K562 (cell line): ENCODE data around the gene JSRP1. TPM values are rescaled to one million over a fixed set of nuclear protein-coding genes. Genes with fewer than 3 reads are reported as not detected.

Experiments used
- ATAC-seq: fragments of 200-7000 bp; cut with Tn5 transposase; 3 replicates; pipeline ENCODE4 v1.9.1; 2020; ENCODE audit warnings: moderate library complexity
- BruUV-seq: library from RNA; stranded (reverse); fragments of 400-500 nt; replicated peaks from 2 replicates; lab custom pipeline; 2021; lab: Mats Ljungman, UMichigan
- CTCF ChIA-PET: fragments of 300-600 bp; formaldehyde crosslinking; extraction: SDS; loops from one replicate; lab custom pipeline; 2021; ENCODE audit warnings: low intra/inter-chr PET ratio; lab: Yijun Ruan, JAX
- POLR2A ChIA-PET: fragments of 300-600, 350-650 bp; sonication (Branson Sonifier 250); formaldehyde crosslinking; extraction: SDS; loops from one replicate; lab custom pipeline; 2021; ENCODE audit warnings: antibody characterized with exemption, inconsistent platforms; lab: Yijun Ruan, JAX
- DNase-seq, 4 experiments: peaks; one replicate each; pipeline versions ENCODE4 v3.0.0 to v3.0.0-alpha.2; 2011 to 2018; ENCODE audit warnings: low spot score in 3 of 4, mixed read lengths in 3 of 4; ENCODE audit errors: extremely low read depth in 1 of 4
- FAIRE-seq: peaks from 2 replicates; lab custom pipeline; 2011; peaks lifted over from hg19 to GRCh38; lab: Jason Lieb, UNC
- H2AFZ ChIP-seq: 2 replicates; pipeline ENCODE4 v1.6.0; 2011; ENCODE audit warnings: low read depth, low read length, control low read depth, inconsistent platforms
- H3K27ac ChIP-seq: fragments of 200-600 bp; 3 replicates; pipeline ENCODE4 v1.8.0; 2011; ENCODE audit warnings: low read depth, mild to moderate bottlenecking, control low read depth, inconsistent platforms, low read length, moderate library complexity, mixed read lengths; ENCODE audit errors: extremely low read depth
- H3K27me3 ChIP-seq, 2 experiments: fragments of 300-600 bp in 1 of 2; 2 replicates in 1 of 2; 3 replicates in 1 of 2; pipeline versions ENCODE4 v1.6.0 to v1.8.0; 2011; ENCODE audit warnings: inconsistent platforms in 2 of 2, low read length in 2 of 2, mild to moderate bottlenecking in 1 of 2, mixed read lengths in 1 of 2, moderate library complexity in 1 of 2; ENCODE audit not compliant: control insufficient read depth in 2 of 2, insufficient read depth in 2 of 2
- H3K36me3 ChIP-seq: fragments of 300-600 bp; 3 replicates; pipeline ENCODE4 v1.8.0; 2011; ENCODE audit warnings: mild to moderate bottlenecking, low read length, inconsistent platforms; ENCODE audit not compliant: control insufficient read depth, insufficient read depth
- H3K4me1 ChIP-seq, 2 experiments: fragments of 200-600 bp in 1 of 2; replicated peaks in 1 of 2; 2 replicates in 1 of 2; 3 replicates in 1 of 2; pipeline versions ENCODE4 v1.5.1 to v1.8.0; 2011; ENCODE audit warnings: inconsistent platforms in 2 of 2, low read length in 2 of 2, mild to moderate bottlenecking in 1 of 2, mixed read lengths in 1 of 2, moderate library complexity in 1 of 2; ENCODE audit not compliant: control insufficient read depth in 2 of 2, insufficient read depth in 2 of 2
- H3K4me2 ChIP-seq: 2 replicates; pipeline ENCODE4 v1.6.1; 2011; ENCODE audit warnings: low read length, control low read depth, inconsistent platforms, mixed read lengths; ENCODE audit not compliant: insufficient read depth
- H3K4me3 ChIP-seq: fragments of 200-600 bp; sonication (generic), shearing (Covaris generic); 2 replicates; pipeline ENCODE4 v1.5.1; 2016; ENCODE audit warnings: control low read depth, inconsistent platforms
- H3K79me2 ChIP-seq: fragments of 200-600 bp; 3 replicates; pipeline ENCODE4 v1.8.0; 2011; ENCODE audit warnings: low read length, inconsistent platforms; ENCODE audit not compliant: control insufficient read depth, insufficient read depth
- H3K9ac ChIP-seq, 2 experiments: 2 replicates each; pipeline versions ENCODE4 v1.6.0 to v1.6.1; 2011; ENCODE audit warnings: low read depth in 2 of 2, low read length in 2 of 2, control low read depth in 1 of 2, inconsistent platforms in 1 of 2, mild to moderate bottlenecking in 1 of 2, mixed read lengths in 1 of 2; ENCODE audit not compliant: insufficient read depth in 1 of 2
- H3K9me1 ChIP-seq: one replicate; pipeline ENCODE4 v1.6.0; 2011; ENCODE audit warnings: inconsistent platforms, mild to moderate bottlenecking, low read length, moderate library complexity; ENCODE audit not compliant: control insufficient read depth, insufficient read depth
- H3K9me3 ChIP-seq: replicated peaks from 2 replicates; pipeline ENCODE4 v1.5.1; 2011; ENCODE audit warnings: low read depth, low read length, inconsistent platforms; ENCODE audit not compliant: control insufficient read depth, insufficient read depth
- H4K20me1 ChIP-seq: replicated peaks from 2 replicates; pipeline ENCODE4 v1.6.1; 2011; ENCODE audit warnings: low read length, inconsistent platforms, mixed read lengths; ENCODE audit not compliant: control insufficient read depth, insufficient read depth
- ATF7 ChIP-seq: fragments of 450-650 bp; IDR thresholded peaks from 2 replicates; pipeline ENCODE4 v1.7.1; 2014; ENCODE audit warnings: mild to moderate bottlenecking, moderate library complexity
- CBFA2T3 ChIP-seq: fragments of 450-650 bp; IDR thresholded peaks from 2 replicates; pipeline ENCODE4 v1.6.1; 2017
- CBX1 ChIP-seq: sonication (generic); IDR thresholded peaks from 2 replicates; pipeline ENCODE4 v1.6.1; 2016; ENCODE audit warnings: antibody characterized with exemption, low read depth, mild to moderate bottlenecking
- CEBPB ChIP-seq: fragments of 450-650 bp; IDR thresholded peaks from 2 replicates; pipeline ENCODE4 v1.6.1; 2016; ENCODE audit warnings: missing genetic modification characterization, missing compliant biosample characterization
- CHD2 ChIP-seq: IDR thresholded peaks from 2 replicates; pipeline ENCODE4 v1.6.1; 2011; ENCODE audit warnings: low read depth, low read length
- CTBP1 ChIP-seq: fragments of 450-650 bp; IDR thresholded peaks from 2 replicates; pipeline ENCODE4 v1.6.1; 2016; ENCODE audit warnings: borderline replicate concordance
- EHMT2 ChIP-seq: fragments of 450-650 bp; IDR thresholded peaks from 2 replicates; pipeline ENCODE4 v1.6.1; 2018; ENCODE audit warnings: antibody characterized with exemption
- HMG20B ChIP-seq: fragments of 250-450 bp; sonication (Bioruptor Pico); IDR thresholded peaks from 2 replicates; pipeline ENCODE4 v1.5.0; 2021; ENCODE audit warnings: mild to moderate bottlenecking
- IFI16 ChIP-seq: fragments of 250-450 bp; sonication (Bioruptor Pico); IDR thresholded peaks from 2 replicates; pipeline ENCODE4 v2.1.2; 2022; ENCODE audit warnings: mild to moderate bottlenecking, inconsistent platforms
- MAFF ChIP-seq: IDR thresholded peaks from 2 replicates; pipeline ENCODE4 v1.6.1; 2012; ENCODE audit warnings: low read length, improper control_type of control experiment
- MYC ChIP-seq, 2 experiments: fragments of 250-450 bp in 1 of 2; sonication (Bioruptor Pico) in 1 of 2; IDR thresholded peaks; 2 replicates each; pipeline versions ENCODE4 v1.5.1 to v1.6.1; 2012 to 2021; ENCODE audit warnings: low read depth in 2 of 2, borderline replicate concordance in 1 of 2, improper control_type of control experiment in 1 of 2, low read length in 1 of 2, mild to moderate bottlenecking in 1 of 2, moderate library complexity in 1 of 2
- POLR2AphosphoS5 ChIP-seq: IDR thresholded peaks from 2 replicates; pipeline ENCODE4 v1.6.1; 2011; ENCODE audit warnings: mild to moderate bottlenecking, low read depth, low read length, moderate library complexity; ENCODE audit not compliant: control insufficient read depth, insufficient read depth
- RBM17 ChIP-seq: fragments of 200-400 bp; formaldehyde crosslinking; IDR thresholded peaks from 2 replicates; pipeline ENCODE4 v1.6.1; 2017; ENCODE audit warnings: low read depth, mild to moderate bottlenecking, low read length, borderline replicate concordance
- SAFB2 ChIP-seq: fragments of 200-400 bp; formaldehyde crosslinking; IDR thresholded peaks from 2 replicates; pipeline ENCODE4 v1.6.1; 2018; ENCODE audit warnings: borderline replicate concordance, low read length, low read depth, moderate library complexity; ENCODE audit not compliant: severe bottlenecking
- SMARCA5 ChIP-seq: fragments of 450-650 bp; IDR thresholded peaks from 2 replicates; pipeline ENCODE4 v1.6.1; 2016
- SPI1 ChIP-seq: IDR thresholded peaks from 2 replicates; pipeline ENCODE4 v1.6.1; 2011; ENCODE audit warnings: low read depth, low read length, control low read depth, borderline replicate concordance
- SRF ChIP-seq, 2 experiments: fragments of 250-450, 450-650 bp in 1 of 2; sonication (Bioruptor Pico) in 1 of 2; sonication (generic) in 1 of 2; formaldehyde crosslinking; IDR thresholded peaks; 2 replicates each; pipeline versions ENCODE4 v1.5.0 to v1.5.1; 2020 to 2022; ENCODE audit warnings: mild to moderate bottlenecking in 1 of 2, missing genetic modification reagents in 1 of 2
- STAG1 ChIP-seq: sonication (generic); formaldehyde crosslinking; IDR thresholded peaks from 2 replicates; pipeline ENCODE4 v1.5.0; 2020; ENCODE audit warnings: missing genetic modification reagents, borderline replicate concordance
- TBL1XR1 ChIP-seq, 2 experiments: IDR thresholded peaks; 2 replicates each; pipeline ENCODE4 v1.6.1; 2012; ENCODE audit warnings: improper control_type of control experiment in 2 of 2, low read length in 2 of 2, mild to moderate bottlenecking in 1 of 2
- YBX1 ChIP-seq: fragments of 450-650 bp; IDR thresholded peaks from 2 replicates; pipeline ENCODE4 v1.7.1; 2016; ENCODE audit warnings: mild to moderate bottlenecking
- ZNF384 ChIP-seq: IDR thresholded peaks from 2 replicates; pipeline ENCODE4 v1.6.1; 2012; ENCODE audit warnings: low read depth, low read length, improper control_type of control experiment
- whole genome bisulfite sequencing: fragments of 100-300 bp; shearing (Covaris generic); methylation state at CpG from one replicate; pipeline ENCODE4 v1.1.6; 2016; ENCODE audit warnings: low coverage, mixed read lengths; ENCODE audit not compliant: insufficient coverage; ENCODE audit errors: missing lambda C conversion rate; 5-methylcytosine and 5-hydroxymethylcytosine counted together
- in situ Hi-C: fragments of 300-500 bp; cut with MboI; formaldehyde crosslinking; loops from 4 replicates; pipeline ENCODE4 v1.15.0; 2018; ENCODE audit warnings: inconsistent platforms, mixed read lengths
- intact Hi-C: fragments of 100-400 bp; cut with micrococcal nuclease; formaldehyde crosslinking; loops from 2 replicates; pipeline ENCODE4 v1.14.2; 2022
- polyA plus RNA-seq, 8 experiments: library from polyadenylated mRNA; depleted of rRNA in 4 of 8; stranded (reverse) in 5 of 8; unstranded in 3 of 8; fragments of >200 nt; fragmentation: Nextera tagmentation in 2 of 8; fragmentation: Illumina TruSeq in 1 of 8; extraction: Ambion mirVana in 2 of 8; extraction: Trizol in 1 of 8; gene quantifications; 2 replicates each; pipeline versions ENCODE4 v1.2.1 to v1.2.3, GENCODE V29; 2011 to 2014; ENCODE audit warnings: inconsistent platforms in 1 of 8, missing spikeins in 1 of 8
- total RNA-seq, 7 experiments: library from RNA; depleted of rRNA in 6 of 7; stranded (reverse); fragments of >200 nt in 6 of 7; fragmentation: Illumina TruSeq in 2 of 7; extraction: Trizol in 2 of 7; gene quantifications; 2 replicates each; pipeline versions ENCODE4 v1.2.1 to v1.2.3, GENCODE V29; 2011 to 2021; ENCODE audit warnings: low replicate concordance in 1 of 7
- TF ChIP-seq, protein P1 (sequence below), 2 experiments: fragments of 250-450 bp in 1 of 2; fragments of 450-650 bp in 1 of 2; sonication (Bioruptor Pico) in 1 of 2; IDR thresholded peaks; 2 replicates each; pipeline versions ENCODE4 v1.6.1 to v1.8.0; 2016 to 2021; ENCODE audit warnings: mild to moderate bottlenecking in 2 of 2, moderate library complexity in 2 of 2, missing compliant biosample characterization in 1 of 2, missing genetic modification characterization in 1 of 2

JSRP1 gene
- total and polyA plus RNA-seq, 9 of the 15 experiments (the other 6 are each of a cell fraction or from before 2014, with no cell fraction given), result 0.08 to 1.2 (median 0.51) TPM; not detected in 4

DNA sequence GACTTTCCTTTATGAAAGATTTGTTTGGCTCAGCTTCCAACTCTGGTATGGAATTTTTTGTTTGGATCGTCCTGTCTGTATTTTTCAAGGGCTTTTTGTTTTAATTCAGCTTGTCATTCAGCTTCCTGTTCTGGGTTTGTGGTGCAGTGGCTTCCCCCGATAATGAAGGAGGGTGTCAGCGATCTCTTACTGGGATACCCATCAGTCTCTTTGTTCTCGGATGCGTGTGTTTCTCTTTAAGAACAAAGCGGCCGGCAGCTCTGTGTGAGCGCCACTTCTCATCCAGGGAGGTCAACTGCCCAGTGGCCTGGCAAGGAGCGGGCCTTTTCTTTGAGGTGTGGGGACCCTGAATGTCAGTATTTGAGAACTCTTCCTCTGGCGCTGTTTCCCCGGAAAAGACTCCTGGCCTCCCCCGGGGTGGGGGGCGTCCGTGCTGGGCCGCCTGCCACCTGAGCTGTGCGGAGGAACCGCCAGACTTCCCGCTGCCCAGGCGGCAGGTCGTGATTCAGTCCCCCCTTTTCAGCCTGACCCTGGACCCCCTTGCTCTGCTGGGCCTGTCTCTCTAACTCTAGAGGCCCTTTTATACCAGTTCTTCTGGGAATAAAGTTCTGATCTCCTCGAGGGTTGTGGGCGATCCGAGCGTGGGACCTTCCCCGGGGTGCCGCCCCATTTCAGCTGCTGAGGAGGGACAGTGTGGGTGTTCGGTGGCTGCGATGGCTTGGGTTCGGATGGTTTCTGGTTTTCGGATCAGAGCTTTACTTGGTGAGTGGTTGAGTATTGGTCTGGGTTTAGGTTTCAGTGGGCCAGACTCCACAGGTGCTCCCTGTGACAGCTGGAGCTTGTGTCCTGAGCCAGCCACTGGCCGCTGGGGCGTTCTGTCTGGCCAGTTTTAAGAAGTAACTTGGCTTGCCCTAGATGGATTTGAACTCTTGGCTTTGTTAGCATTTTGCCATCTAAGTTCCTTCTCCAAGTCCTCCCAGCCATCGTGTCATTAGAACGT, 16.1 kb downstream of the JSRP1 start:
- peaks cover 63% of the 10 kb centered on the region; the same call in 2 of the 3 replicates for H3K36me3 ChIP-seq
- H3K4me3 ChIP-seq, result peak overlapping the region; percentile 97
- peak; percentile 30 for ATAC-seq
- peaks cover 60% of the 10 kb centered on the region for H4K20me1 ChIP-seq
- H3K9ac ChIP-seq, result peak overlapping the region; percentile 90 to 93
- H3K9me3 ChIP-seq, result no peaks in the 10 kb centered on the region
- in situ Hi-C loops (loop anchor here (5.0 to 10.0 kb wide), 3 partner anchors 32 to 157 kb away; no protein-coding TSS in a partner anchor), intact Hi-C loops (no loop called here)
- H3K4me1 ChIP-seq, result peaks cover 28 to 61% of the 10 kb centered on the region in 2 experiments
- POLR2A ChIA-PET, result interaction anchor here (0.7 to 4.8 kb wide), 11 partner anchors 9 to 395 kb away, joined by 3 to 86 read pairs (median 5); partner anchors contain the start of genes AMH, JSRP1 and PEAK3
- DNase-seq, result peak in 2 of 4 experiments; percentile 49 to 76
- H3K27ac ChIP-seq, result peak overlapping the region; percentile 66
- no TSS peak for BruUV-seq
- no peaks in the 10 kb centered on the region for H3K27me3 ChIP-seq
- 10% methylated on average over 34 of the region's 34 CpGs for WGBS
- peaks cover 19% of the 10 kb centered on the region for H3K9me1 ChIP-seq
- FAIRE-seq, result peak; percentile 73
- peaks cover 88% of the 10 kb centered on the region for H3K79me2 ChIP-seq
- no peak overlapping the region for H2AFZ ChIP-seq
- peak overlapping the region; percentile 94 for H3K4me2 ChIP-seq
- CTCF ChIA-PET, result no interaction called here
- no peak for TF ChIP-seq MYC (IDR thresholded peaks at IDR 0.05; ENCODE audit: low read depth, low read length)
- no peak for TF ChIP-seq MYC (CRISPR knock-in tag; IDR thresholded peaks at IDR 0.05; ENCODE audit: borderline replicate concordance, low read depth)
- TF ChIP-seq CBX1, result no peak
- TF ChIP-seq ATF7, result no peak
- TF ChIP-seq IFI16 (CRISPR knock-in tag), result no peak
- no peak for TF ChIP-seq STAG1
- TF ChIP-seq SAFB2, result no peak
- 0 out of 2 replicates have a peak, but pooled peaks have one; percentile 28 for TF ChIP-seq CBFA2T3
- no peak for TF ChIP-seq CHD2
- no peak for TF ChIP-seq CTBP1
- TF ChIP-seq RBM17, result no peak
- no peak for TF ChIP-seq TBL1XR1 (IDR thresholded peaks at IDR 0.05; ENCODE audit: low read length in 2 of 2)
- 0 out of 2 replicates have a peak, but pooled peaks have one; percentile 13 for TF ChIP-seq MAFF
- 0 out of 2 replicates have a peak, but pooled peaks have one; percentile 11 for TF ChIP-seq ZNF384
- no peak for TF ChIP-seq YBX1
- TF ChIP-seq HMG20B (CRISPR knock-in tag), result no peak
- no peak for TF ChIP-seq POLR2AphosphoS5
- TF ChIP-seq, protein P1, sequence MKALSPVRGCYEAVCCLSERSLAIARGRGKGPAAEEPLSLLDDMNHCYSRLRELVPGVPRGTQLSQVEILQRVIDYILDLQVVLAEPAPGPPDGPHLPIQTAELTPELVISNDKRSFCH (CRISPR knock-in tag; IDR thresholded peaks at IDR 0.05), result no peak
- TF ChIP-seq, protein P1 (tag; IDR thresholded peaks at IDR 0.05), result no peak
- no peak for TF ChIP-seq CEBPB (tag)
- TF ChIP-seq EHMT2, result no peak
- TF ChIP-seq SPI1, result 0 out of 2 replicates have a peak, but pooled peaks have one; percentile 1
- peak in 1 of 2 experiments; percentile 58; a peak in 1 of 4 replicates for TF ChIP-seq SRF (CRISPR knock-in tag; IDR thresholded peaks at IDR 0.05)
- TF ChIP-seq SMARCA5, result peak; percentile 33; the same call in 1 of the 2 replicates
